Panc1 (cell line): ENCODE data around the gene CLSTN2.

Experiments used
- POLR2AphosphoS5 ChIP-seq: IDR thresholded peaks from 2 replicates; pipeline ENCODE4 v1.6.1; 2012; ENCODE audit warnings: mild to moderate bottlenecking, low read depth, low read length, moderate library complexity
- TCF7L2 ChIP-seq: IDR thresholded peaks from 2 replicates; pipeline ENCODE4 v1.6.1; 2011; ENCODE audit warnings: mild to moderate bottlenecking, low read depth, low read length, inconsistent platforms
- TF ChIP-seq, protein P1 (sequence below): fragments of 450-650 bp; IDR thresholded peaks from 2 replicates; pipeline ENCODE4 v1.5.1; 2017; ENCODE audit warnings: mild to moderate bottlenecking
- TF ChIP-seq, protein P2 (sequence below), 2 experiments: IDR thresholded peaks; 2 replicates each; pipeline ENCODE4 v1.6.1; 2011 to 2012; ENCODE audit warnings: low read depth in 2 of 2, control low read depth in 1 of 2, low read length in 1 of 2, mild to moderate bottlenecking in 1 of 2, moderate library complexity in 1 of 2; ENCODE audit not compliant: insufficient read depth in 1 of 2

DNA sequence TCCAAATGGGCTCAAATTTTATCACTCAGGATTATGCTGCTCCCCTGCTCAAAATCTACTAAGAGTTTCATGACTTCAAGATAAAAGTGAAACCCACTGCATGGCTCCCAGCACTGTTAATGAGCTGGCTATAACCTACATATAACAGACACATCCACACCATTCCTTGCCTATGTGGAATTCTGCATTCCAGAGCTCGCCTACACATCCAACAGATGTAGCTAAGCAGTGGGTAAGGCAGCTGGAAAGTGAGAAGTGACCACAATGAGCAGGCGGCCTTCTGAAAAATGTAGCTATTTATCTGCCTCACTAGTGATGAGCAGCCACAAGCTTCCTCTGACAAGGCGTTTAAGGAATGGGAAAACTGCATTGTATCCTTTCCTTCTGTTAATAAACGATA, 650.8 kb downstream of the CLSTN2 start:
- TF ChIP-seq, protein P1, sequence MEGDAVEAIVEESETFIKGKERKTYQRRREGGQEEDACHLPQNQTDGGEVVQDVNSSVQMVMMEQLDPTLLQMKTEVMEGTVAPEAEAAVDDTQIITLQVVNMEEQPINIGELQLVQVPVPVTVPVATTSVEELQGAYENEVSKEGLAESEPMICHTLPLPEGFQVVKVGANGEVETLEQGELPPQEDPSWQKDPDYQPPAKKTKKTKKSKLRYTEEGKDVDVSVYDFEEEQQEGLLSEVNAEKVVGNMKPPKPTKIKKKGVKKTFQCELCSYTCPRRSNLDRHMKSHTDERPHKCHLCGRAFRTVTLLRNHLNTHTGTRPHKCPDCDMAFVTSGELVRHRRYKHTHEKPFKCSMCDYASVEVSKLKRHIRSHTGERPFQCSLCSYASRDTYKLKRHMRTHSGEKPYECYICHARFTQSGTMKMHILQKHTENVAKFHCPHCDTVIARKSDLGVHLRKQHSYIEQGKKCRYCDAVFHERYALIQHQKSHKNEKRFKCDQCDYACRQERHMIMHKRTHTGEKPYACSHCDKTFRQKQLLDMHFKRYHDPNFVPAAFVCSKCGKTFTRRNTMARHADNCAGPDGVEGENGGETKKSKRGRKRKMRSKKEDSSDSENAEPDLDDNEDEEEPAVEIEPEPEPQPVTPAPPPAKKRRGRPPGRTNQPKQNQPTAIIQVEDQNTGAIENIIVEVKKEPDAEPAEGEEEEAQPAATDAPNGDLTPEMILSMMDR, result no peak
- TF ChIP-seq POLR2AphosphoS5, result no peak
- TF ChIP-seq, protein P2, sequence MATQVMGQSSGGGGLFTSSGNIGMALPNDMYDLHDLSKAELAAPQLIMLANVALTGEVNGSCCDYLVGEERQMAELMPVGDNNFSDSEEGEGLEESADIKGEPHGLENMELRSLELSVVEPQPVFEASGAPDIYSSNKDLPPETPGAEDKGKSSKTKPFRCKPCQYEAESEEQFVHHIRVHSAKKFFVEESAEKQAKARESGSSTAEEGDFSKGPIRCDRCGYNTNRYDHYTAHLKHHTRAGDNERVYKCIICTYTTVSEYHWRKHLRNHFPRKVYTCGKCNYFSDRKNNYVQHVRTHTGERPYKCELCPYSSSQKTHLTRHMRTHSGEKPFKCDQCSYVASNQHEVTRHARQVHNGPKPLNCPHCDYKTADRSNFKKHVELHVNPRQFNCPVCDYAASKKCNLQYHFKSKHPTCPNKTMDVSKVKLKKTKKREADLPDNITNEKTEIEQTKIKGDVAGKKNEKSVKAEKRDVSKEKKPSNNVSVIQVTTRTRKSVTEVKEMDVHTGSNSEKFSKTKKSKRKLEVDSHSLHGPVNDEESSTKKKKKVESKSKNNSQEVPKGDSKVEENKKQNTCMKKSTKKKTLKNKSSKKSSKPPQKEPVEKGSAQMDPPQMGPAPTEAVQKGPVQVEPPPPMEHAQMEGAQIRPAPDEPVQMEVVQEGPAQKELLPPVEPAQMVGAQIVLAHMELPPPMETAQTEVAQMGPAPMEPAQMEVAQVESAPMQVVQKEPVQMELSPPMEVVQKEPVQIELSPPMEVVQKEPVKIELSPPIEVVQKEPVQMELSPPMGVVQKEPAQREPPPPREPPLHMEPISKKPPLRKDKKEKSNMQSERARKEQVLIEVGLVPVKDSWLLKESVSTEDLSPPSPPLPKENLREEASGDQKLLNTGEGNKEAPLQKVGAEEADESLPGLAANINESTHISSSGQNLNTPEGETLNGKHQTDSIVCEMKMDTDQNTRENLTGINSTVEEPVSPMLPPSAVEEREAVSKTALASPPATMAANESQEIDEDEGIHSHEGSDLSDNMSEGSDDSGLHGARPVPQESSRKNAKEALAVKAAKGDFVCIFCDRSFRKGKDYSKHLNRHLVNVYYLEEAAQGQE (IDR thresholded peaks at IDR 0.05; ENCODE audit: insufficient read depth in 1 of 2, low read depth in 2 of 2, low read length in 1 of 2), result no peak
- no peak for TF ChIP-seq TCF7L2
